Karpas-422 (cell line): ENCODE results near the gene LYRM4. TPM values are rescaled to one million over a fixed set of nuclear protein-coding genes. Genes with fewer than 3 reads are reported as not detected.

Experiments used
- DNase-seq: peaks from one replicate; pipeline ENCODE4 v3.0.0-alpha.2; 2015
- H2AFZ ChIP-seq: fragments of 200-600 bp; sonication (generic); 2 replicates; pipeline ENCODE4 v1.6.1; 2014; ENCODE audit warnings: antibody characterized with exemption, low read length, mixed read lengths
- H3K27ac ChIP-seq: fragments of 200-600 bp; sonication (generic); 2 replicates; pipeline ENCODE4 v1.5.1; 2014; ENCODE audit warnings: mild to moderate bottlenecking, low read length, moderate library complexity
- H3K27me3 ChIP-seq: fragments of 200-600 bp; sonication (generic); 2 replicates; pipeline ENCODE4 v1.6.1; 2014; ENCODE audit warnings: low read length, mixed read lengths
- H3K36me3 ChIP-seq: fragments of 200-600 bp; sonication (generic); 2 replicates; pipeline ENCODE4 v1.6.1; 2014; ENCODE audit warnings: low read length, mixed read lengths; ENCODE audit not compliant: insufficient read depth
- H3K4me1 ChIP-seq: fragments of 200-600 bp; sonication (generic); 2 replicates; pipeline ENCODE4 v1.6.1; 2014; ENCODE audit warnings: mild to moderate bottlenecking, low read length, mixed read lengths
- H3K4me2 ChIP-seq: fragments of 200-600 bp; sonication (generic); 2 replicates; pipeline ENCODE4 v1.6.1; 2014; ENCODE audit warnings: low read length, low read depth, mild to moderate bottlenecking; ENCODE audit not compliant: poor library complexity, severe bottlenecking
- H3K4me3 ChIP-seq: fragments of 200-600 bp; sonication (generic); 2 replicates; pipeline ENCODE4 v1.5.1; 2014; ENCODE audit warnings: mild to moderate bottlenecking, antibody characterized with exemption, low read length, mixed read lengths
- H3K79me2 ChIP-seq: fragments of 200-600 bp; sonication (generic); 2 replicates; pipeline ENCODE4 v1.6.1; 2014; ENCODE audit warnings: mild to moderate bottlenecking, low read length, mixed read lengths
- H3K9ac ChIP-seq: fragments of 200-600 bp; sonication (generic); 2 replicates; pipeline ENCODE4 v1.6.0; 2014; ENCODE audit warnings: low read length
- H3K9me2 ChIP-seq: fragments of 200-600 bp; sonication (generic), shearing (Covaris generic); replicated peaks from 2 replicates; pipeline ENCODE4 v1.6.0; 2014; ENCODE audit warnings: mild to moderate bottlenecking, low read length, moderate library complexity; ENCODE audit not compliant: insufficient read depth
- H3K9me3 ChIP-seq: fragments of 300-700, 200-600 bp; sonication (generic); 2 replicates; pipeline ENCODE4 v1.6.1; 2014; ENCODE audit warnings: low read length, mixed read lengths
- H4K20me1 ChIP-seq: fragments of 200-600 bp; sonication (generic); 2 replicates; pipeline ENCODE4 v1.6.1; 2014; ENCODE audit warnings: mild to moderate bottlenecking, antibody characterized with exemption, low read length, low read depth; ENCODE audit not compliant: insufficient read depth
- total RNA-seq: library from RNA; depleted of rRNA; stranded (reverse); fragments of >200 nt; shearing (Covaris generic); gene quantifications from 2 replicates; pipeline ENCODE4 v1.2.3, GENCODE V29; 2014; ENCODE audit warnings: low replicate concordance

The LYRM4 gene
- total RNA-seq, 1 experiment from 2014 or later = 50.5 TPM

DNA sequence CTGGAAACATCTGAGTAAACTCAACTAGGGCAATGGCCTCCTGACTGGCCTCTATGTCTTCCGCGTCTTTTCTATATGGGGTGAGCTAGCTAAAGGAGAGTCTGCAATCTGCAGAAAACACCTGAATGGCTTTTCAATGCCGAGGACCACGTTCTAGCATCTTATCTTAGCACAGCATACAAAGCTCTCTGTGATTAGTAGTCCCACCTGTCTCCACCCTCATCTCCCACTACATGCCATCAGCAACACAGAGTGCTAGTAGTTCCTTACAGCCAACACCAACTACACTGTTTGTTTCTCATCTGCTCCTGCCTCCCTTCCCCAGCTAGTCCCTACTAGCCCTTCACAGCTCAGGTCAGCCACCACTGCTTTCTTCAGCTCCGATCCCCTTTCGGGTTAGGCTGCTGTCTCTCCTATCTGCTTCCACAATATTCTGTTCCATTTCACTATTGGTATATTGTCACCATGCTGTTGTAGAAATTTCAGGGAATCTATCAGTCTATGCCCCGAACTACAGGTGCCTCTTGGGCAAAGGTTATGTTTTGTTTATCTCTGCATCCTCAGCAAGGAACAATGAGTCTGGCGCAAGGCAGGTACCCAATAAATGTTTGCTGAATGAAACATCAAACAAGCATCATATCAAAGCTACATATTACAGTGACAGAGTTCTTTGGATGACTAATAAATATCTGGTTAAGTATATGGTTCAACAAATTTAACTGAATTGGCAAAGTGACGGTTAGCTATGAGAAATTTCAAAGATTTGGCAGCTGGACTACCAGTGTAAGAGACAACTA is 12.2 kb downstream of the LYRM4 start:
- Histone ChIP-seq H3K27me3 (no peaks in the 10 kb centered on the region), H3K9me3 (no peaks in the 10 kb centered on the region), H3K9ac (no peak overlapping the region), H3K4me2 (no peak overlapping the region), H4K20me1 (no peaks in the 10 kb centered on the region), H3K79me2 (peaks cover 92% of the 10 kb centered on the region), H3K4me3 (no peak overlapping the region), H3K9me2 (no peaks in the 10 kb centered on the region), H3K27ac (no peak overlapping the region), H2AFZ (no peak overlapping the region), H3K4me1 (peaks cover 3% of the 10 kb centered on the region; the same call in 1 of the 2 replicates), H3K36me3 (peaks cover 12% of the 10 kb centered on the region; the same call in 1 of the 2 replicates)
- no peak for DNase-seq

DNA sequence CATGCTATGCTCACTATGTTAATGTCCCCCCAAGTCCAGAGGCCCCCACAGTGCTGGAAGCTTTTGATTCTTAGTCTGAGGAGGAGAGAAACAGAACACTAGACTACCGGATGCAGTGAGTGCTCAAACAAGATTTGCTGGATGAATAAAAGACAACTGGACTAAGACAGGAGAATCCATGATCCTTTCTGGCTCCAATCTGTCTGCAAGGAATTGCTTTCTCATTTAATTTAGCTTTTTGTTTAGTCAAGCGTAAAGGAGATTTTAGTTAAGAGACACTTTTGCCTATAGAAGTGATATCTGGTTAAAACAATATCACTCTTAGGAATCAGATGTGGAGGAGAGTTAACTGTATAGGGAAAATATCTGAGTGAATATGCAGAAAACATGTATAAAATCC is 13.5 kb downstream of the LYRM4 start:
- H3K79me2 ChIP-seq = peaks cover 86% of the 10 kb centered on the region
- no peaks in the 10 kb centered on the region for H4K20me1 ChIP-seq
- H3K4me3 ChIP-seq = no peak overlapping the region
- H3K9me2 ChIP-seq = no peaks in the 10 kb centered on the region
- H3K4me1 ChIP-seq = peaks cover 3% of the 10 kb centered on the region; the same call in 1 of the 2 replicates
- H3K9me3 ChIP-seq = no peaks in the 10 kb centered on the region
- H3K27me3 ChIP-seq = no peaks in the 10 kb centered on the region
- DNase-seq = no peak
- H3K27ac ChIP-seq = no peak overlapping the region
- H3K9ac ChIP-seq = no peak overlapping the region
- no peak overlapping the region for H2AFZ ChIP-seq
- H3K36me3 ChIP-seq = 0 out of 2 replicates have a peak, but pooled peaks cover 7% of the 10 kb centered on the region
- no peak overlapping the region for H3K4me2 ChIP-seq

DNA sequence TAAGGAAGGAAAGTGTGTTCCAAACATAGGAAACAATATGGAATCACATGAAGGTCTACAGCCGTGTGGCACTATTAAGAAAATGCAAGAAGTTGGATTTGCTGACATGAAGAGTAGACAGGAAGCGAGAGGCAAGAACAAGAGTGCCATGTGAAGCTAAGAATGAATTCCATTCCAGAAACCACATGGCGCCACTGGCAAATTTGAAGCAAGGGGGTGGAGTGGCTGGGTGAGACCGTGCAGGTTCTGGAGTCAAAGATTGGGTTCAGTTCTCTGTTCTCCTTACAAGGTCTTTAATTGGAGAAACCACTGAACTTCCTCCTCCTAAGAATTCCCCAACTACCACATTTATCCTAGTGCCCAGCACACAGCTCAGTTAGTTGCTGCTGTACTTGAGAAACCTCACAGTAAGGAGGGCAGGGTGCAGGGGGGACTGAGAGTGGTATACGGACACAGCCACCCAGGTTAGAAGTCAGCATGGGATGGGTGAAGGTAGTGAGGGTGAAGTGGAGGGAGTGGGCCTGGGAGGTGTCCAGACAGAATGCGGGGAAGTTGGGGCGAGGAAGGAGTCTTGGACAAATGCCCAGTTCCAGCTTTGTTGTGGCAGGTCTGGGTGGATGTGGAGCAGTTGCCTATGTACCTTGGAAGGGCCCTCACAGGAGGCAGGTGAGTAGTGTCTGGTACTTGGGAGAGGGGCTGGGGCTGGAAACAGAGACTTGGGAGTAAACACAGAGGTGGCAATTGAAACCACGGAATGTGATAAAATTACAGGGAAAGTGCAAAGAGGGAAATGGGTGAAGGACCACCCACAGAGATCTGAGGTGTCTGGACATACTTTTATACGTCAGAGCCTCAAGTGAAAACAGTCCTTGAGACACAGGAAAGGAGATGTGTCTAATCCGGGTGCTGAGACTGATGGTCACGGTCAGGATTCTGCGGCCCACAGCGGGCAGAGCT is 14.3 kb downstream of the LYRM4 start:
- no peak for DNase-seq
- H2AFZ ChIP-seq = no peak overlapping the region
- H3K4me3 ChIP-seq = no peak overlapping the region
- peaks cover 3% of the 10 kb centered on the region; the same call in 1 of the 2 replicates for H3K4me1 ChIP-seq
- H3K27me3 ChIP-seq = no peaks in the 10 kb centered on the region
- H3K9me3 ChIP-seq = no peaks in the 10 kb centered on the region
- no peak overlapping the region for H3K9ac ChIP-seq
- H4K20me1 ChIP-seq = no peaks in the 10 kb centered on the region
- H3K36me3 ChIP-seq = 0 out of 2 replicates have a peak, but pooled peaks cover 5% of the 10 kb centered on the region
- H3K27ac ChIP-seq = no peak overlapping the region
- no peak overlapping the region for H3K4me2 ChIP-seq
- no peaks in the 10 kb centered on the region for H3K9me2 ChIP-seq
- H3K79me2 ChIP-seq = peaks cover 81% of the 10 kb centered on the region

DNA sequence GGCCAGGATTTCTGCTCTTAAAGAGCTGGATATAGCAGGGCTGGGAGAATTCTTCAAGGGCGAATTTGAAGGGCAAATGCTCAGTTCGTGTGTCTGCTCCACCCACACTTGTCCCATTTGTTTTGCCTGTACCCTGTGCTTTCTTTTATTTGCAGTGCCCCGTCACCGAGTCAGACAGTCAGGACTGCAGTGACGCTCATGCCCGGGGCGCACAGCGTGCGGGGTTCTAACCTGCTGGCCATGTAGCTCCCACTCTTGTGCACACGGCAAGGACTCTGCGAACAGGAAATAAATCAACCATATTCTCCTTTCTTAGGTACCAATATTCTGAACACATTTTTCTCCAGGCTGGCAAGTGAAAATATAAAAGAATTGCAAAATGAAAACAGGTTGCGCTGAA is 17.7 kb downstream of the LYRM4 start:
- no peaks in the 10 kb centered on the region for H3K9me2 ChIP-seq
- H3K27me3 ChIP-seq = no peaks in the 10 kb centered on the region
- no peak overlapping the region for H3K9ac ChIP-seq
- DNase-seq = no peak
- no peak overlapping the region for H3K4me3 ChIP-seq
- no peaks in the 10 kb centered on the region for H4K20me1 ChIP-seq
- H3K36me3 ChIP-seq = no peaks in the 10 kb centered on the region
- no peaks in the 10 kb centered on the region for H3K9me3 ChIP-seq
- no peak overlapping the region for H3K4me2 ChIP-seq
- H3K4me1 ChIP-seq = peaks cover 2% of the 10 kb centered on the region; the same call in 1 of the 2 replicates
- H3K79me2 ChIP-seq = peaks cover 74% of the 10 kb centered on the region
- no peak overlapping the region for H3K27ac ChIP-seq
- H2AFZ ChIP-seq = no peak overlapping the region

DNA sequence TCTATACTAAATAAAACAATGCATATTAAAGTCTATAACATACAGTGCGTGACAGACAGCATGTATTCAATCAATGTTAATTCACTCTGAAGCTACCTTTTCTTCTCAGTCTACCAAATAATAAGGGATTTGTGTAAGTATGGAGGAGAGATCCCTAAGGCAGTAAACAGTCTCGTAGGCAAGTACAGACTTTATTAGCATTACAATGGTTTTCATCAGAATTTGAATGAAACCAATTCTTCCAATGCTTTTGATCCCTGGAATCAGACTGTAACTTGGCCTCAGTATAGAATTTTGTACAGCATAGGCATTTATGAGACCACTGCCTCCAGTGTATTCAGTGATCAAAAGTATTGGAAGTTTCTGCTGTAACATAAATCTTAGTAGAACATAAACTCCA is 19.5 kb downstream of the LYRM4 start:
- Histone ChIP-seq H4K20me1 (no peaks in the 10 kb centered on the region), H3K27me3 (no peaks in the 10 kb centered on the region), H2AFZ (no peak overlapping the region), H3K4me1 (no peaks in the 10 kb centered on the region), H3K9ac (no peak overlapping the region), H3K4me3 (no peak overlapping the region), H3K9me2 (no peaks in the 10 kb centered on the region), H3K4me2 (no peak overlapping the region), H3K79me2 (peaks cover 57% of the 10 kb centered on the region), H3K36me3 (no peaks in the 10 kb centered on the region), H3K9me3 (no peaks in the 10 kb centered on the region), H3K27ac (no peak overlapping the region)
- DNase-seq = no peak

DNA sequence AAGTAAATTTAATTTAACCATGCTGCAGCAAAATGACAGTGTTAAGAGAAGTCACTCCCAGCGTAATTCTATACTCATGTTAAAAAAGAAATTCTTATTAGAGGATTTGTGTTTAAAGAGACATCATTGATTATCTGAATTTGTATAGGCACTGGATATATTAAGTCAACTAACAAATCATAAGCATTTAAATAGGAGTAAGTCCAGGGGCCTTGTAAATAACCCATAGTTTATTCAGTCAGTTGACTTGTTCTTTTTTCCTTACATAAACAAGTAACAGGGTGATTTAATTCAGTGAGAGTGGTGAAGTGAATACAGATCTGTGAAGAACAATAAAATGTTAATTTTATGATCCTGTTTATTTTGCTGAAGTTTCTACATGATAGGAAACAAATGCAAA is 22.4 kb downstream of the LYRM4 start:
- Histone ChIP-seq H3K27ac (no peak overlapping the region), H3K9me3 (no peaks in the 10 kb centered on the region), H3K79me2 (peaks cover 45% of the 10 kb centered on the region), H3K4me2 (no peak overlapping the region), H4K20me1 (no peaks in the 10 kb centered on the region), H3K36me3 (peaks cover 3% of the 10 kb centered on the region; the same call in 1 of the 2 replicates), H3K4me1 (no peaks in the 10 kb centered on the region), H3K27me3 (no peaks in the 10 kb centered on the region), H3K4me3 (no peak overlapping the region), H3K9ac (no peak overlapping the region), H2AFZ (no peak overlapping the region), H3K9me2 (no peaks in the 10 kb centered on the region)
- no peak for DNase-seq

DNA sequence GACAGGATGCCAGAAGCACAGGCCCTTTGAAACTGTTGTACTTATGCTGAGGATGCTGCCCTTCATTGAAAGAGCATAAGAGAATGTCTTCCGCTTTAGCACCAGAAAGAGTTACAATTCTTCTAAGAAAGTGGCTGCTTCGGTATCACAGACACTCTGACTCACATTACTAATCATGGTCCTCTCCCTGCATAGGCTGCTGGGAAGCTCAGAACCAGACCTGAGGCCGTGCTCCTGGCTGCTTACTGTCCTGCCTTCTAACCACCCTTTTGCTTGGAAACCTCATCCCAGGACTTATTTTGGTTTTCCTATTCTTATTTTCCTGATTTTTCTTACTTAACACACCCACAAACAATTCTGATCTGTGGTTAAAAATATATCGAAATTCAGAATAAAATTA is 22.9 kb downstream of the LYRM4 start:
- no peak overlapping the region for H3K4me3 ChIP-seq
- DNase-seq = no peak
- H3K27me3 ChIP-seq = no peaks in the 10 kb centered on the region
- H3K36me3 ChIP-seq = peaks cover 3% of the 10 kb centered on the region; the same call in 1 of the 2 replicates
- H3K9ac ChIP-seq = no peak overlapping the region
- no peaks in the 10 kb centered on the region for H4K20me1 ChIP-seq
- H3K9me2 ChIP-seq = no peaks in the 10 kb centered on the region
- no peaks in the 10 kb centered on the region for H3K9me3 ChIP-seq
- no peak overlapping the region for H2AFZ ChIP-seq
- H3K4me1 ChIP-seq = no peaks in the 10 kb centered on the region
- no peak overlapping the region for H3K4me2 ChIP-seq
- H3K79me2 ChIP-seq = peaks cover 46% of the 10 kb centered on the region
- no peak overlapping the region for H3K27ac ChIP-seq

DNA sequence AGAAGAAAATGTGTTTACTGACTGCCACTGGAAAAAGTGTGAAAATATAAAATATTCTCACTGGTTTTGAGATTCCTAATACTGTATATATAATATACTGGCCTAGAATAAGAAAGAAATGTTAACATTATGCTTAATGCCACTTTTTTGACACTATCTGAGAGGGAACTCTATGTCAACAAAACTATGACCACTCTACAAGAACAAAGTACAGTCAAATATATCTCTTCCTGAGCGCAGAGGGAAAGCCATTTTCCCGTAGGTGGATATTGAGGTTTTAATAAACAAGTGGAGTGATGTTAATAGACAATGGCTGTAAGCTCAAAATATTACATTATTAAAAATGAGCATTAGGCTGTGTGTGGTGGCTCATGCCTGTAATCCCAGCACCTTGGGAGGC is 24.9 kb downstream of the LYRM4 start:
- Histone ChIP-seq H4K20me1 (no peaks in the 10 kb centered on the region), H3K27ac (no peak overlapping the region), H3K4me3 (no peak overlapping the region), H3K9ac (no peak overlapping the region), H3K79me2 (peaks cover 57% of the 10 kb centered on the region), H3K36me3 (peaks cover 3% of the 10 kb centered on the region; the same call in 1 of the 2 replicates), H3K27me3 (no peaks in the 10 kb centered on the region), H3K4me1 (no peaks in the 10 kb centered on the region), H3K9me2 (no peaks in the 10 kb centered on the region), H3K4me2 (no peak overlapping the region), H2AFZ (no peak overlapping the region), H3K9me3 (no peaks in the 10 kb centered on the region)
- no peak for DNase-seq
